Measurements from ENCODE around the gene ARPC1B.
"Not testable (repeated sequence)": the region's sequence is repeated elsewhere in the genome, so short reads cannot be mapped to it uniquely, and the experiment has no call there.

ARPC1B gene

DNA sequence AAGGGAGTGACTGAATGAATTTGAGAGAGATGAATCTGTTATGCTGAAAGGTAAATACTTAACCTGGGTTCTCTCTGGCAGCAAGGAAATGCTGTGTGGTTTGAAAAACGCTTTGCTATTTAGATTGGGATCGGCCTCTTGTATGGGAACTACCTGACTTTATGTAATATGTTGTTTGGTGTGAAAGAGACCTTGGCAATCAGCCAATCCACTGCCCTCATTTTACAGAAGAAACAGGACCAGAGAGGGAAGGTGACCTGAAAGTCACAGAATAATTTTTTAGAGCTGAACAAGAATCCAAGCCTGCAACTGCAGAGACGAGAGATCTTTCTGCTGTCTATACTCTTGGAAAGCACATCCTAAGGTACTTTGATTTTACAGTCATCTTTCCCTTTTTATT, 35.3 kb downstream of the ARPC1B start:
- no peak for DNase-seq (ENCODE audit: low spot score)

DNA sequence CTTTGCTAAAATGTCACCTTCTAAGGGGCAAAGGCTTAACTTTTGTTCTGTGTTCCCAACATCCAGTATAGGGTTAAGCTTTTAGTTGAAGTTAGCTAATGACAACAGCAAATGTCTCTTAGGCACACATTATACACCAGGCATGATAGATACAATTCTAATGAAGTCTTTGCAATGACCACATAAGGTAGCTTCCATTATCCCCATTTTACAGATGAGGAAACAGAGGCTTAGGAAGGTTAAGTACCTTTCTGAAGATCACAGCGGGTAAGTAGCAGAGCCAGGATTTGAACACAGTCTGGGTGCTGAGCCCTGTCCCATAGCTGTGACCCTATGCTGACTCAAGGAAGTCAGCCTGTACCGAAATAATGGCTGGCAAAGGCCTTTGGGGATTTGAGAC, 36.1 kb downstream of the ARPC1B start:
- no peak for DNase-seq (ENCODE audit: low spot score)

DNA sequence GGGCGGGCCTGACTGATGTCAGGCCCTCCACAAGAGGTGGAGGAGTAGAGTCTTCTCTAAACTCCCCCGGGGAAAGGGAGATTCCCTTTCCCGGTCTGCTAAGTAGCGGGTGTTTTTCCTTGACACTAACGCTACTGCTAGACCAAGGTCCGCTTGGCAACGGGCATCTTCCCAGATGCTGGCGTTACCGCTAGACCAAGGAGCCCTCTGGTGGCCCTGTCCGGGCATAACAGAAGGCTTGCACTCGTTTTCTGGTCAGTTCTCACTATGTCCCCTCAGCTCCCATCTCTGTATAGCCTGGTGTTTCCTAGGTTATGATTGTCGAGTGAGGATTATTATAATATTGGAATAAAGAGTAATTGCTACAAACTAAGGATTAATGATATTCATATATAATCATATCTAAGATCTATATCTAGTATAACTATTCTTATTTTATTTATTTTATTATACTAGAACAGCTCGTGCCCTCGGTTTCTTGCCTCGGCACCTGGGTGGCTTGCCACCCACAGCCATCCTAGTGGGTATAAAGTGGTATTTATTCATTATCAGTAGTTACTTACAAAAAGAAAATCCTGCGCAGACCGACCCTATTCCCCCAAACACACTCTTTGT, 41.1 kb downstream of the ARPC1B start:
- not testable (repeated sequence) for DNase-seq (ENCODE audit: low spot score)

DNA sequence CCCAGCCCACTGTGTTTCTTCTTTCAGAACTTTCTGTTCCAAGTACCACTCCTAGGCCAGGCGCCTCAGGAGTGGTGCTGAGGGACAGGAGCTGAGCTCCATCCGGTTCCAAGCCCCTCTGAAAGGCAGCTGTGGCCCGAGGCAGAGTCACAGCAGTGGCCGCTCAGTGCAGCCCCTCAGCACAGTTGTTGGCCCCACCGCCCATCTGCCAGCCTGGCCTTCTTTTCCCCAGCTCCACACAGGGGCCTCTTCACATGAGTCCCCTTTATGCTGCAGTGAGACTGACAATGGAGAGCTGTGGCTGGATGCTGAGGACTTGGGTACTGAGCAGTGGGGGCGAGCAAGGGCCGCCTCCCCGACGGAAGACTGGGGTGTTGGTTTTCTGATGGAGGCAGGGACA, 43.7 kb downstream of the ARPC1B start:
- no peak for DNase-seq (ENCODE audit: low spot score)

DNA sequence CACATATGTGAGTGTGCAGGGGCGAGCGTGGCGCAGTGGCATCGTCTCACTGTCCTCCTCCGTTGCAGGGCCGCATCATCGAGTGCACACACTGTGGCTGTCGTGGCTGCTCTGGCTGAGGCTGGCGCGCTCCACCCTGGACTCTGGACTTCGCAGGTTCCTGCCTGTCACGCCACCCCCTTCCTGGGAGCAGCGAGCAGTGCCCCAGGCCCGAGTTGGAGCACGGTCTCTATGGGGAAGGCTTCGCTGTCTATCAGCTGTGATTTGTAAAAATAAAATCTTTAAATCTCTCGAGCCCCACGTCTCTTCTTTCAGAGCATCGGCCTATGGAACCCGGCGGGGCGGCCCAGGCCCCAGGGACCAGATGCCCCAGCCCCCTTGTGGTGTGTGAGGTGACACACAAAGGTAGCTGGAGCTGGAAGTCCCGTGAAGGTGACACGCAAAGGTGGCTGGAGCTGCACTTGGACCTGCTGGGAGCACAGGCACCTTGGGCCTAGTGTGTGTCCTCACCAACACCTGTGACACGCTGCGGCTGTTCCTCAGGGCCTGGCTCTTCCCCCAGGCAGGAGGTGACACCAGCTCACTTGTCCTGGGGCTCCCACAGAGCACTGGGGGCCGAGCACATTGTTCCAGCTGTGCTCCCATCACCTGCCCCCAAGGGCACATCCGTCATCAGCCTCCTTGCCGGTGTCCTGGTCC, 44.9 kb downstream of the ARPC1B start:
- DNase-seq (ENCODE audit: low spot score): no peak

DNA sequence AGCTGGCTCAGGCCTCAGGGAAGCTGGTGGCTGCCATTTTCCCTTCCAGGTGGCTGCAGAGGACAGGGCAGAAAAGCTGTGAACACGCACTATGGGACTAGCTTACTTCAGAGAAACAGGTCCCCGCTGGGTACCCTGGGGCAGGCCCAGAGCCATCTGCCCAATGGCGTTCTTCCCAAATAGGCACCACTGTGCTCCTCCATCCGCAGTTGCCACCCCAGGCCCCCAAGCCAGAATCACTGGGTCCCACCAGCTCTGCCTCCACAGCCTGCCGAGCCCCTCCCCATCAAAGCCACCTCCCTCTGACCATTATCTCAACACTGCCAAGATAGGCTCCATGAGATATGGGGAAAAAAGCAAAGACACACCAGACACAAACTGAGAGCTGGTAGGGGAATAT, 45.7 kb downstream of the ARPC1B start:
- no peak for DNase-seq (ENCODE audit: low spot score)

DNA sequence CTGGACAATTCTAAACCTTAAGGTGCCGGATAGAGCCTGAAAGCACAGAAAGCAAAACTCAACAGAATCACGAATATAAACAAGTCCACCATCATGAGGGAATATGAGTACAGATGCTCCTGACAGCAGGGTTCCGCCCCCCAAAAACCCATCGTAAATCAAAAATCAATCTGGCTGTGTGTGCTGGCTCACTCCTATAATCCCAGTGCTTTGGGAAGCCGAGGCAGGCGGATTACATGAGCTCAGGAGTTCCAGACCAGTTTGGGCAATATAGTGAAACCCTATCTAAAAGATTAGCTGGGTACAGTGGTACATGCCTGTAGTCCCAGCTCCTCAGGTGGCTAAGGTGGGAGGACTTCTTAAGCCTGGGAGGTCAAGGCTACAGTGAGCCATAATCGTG, 46.5 kb downstream of the ARPC1B start:
- no peak for DNase-seq (ENCODE audit: low spot score)

DNA sequence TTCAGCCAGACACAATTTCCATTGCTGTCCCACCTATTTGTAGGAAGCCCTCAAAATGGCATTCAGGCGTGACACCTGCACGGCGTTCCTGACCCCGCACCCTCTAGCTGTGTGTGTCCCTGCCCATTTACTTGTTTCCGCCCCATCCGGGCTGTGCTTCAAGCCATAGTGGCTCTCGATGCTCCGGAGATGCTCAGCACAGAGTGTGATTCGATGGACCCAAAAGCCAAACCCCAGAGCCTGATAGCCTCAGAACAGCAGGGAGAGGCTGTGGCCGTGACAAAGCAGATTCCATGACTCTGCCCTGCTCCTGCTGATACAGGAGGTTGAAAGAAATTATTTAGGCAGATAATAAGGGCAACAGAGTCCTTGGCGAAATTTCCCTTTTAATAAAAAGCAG, 47.7 kb downstream of the ARPC1B start:
- no peak for DNase-seq (ENCODE audit: low spot score)

DNA sequence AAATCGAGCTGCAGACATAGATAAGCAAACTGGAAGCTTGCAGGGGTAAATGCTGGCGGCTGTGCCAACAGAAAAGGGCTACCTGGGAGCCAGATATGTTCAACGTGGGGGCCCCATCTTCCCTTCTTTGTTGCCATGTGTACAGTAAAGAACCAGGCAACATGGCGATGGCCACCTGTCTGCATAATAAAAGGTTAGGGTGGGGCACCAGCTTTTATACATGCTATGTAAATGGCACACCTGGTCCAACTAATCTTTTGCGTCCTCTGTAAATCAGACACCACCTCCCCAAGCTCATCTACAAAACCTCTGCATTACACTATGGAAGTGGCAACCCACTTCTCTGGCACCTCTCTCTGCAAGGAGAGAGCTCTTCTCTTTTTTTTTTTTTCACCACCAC, 48.1 kb downstream of the ARPC1B start:
- DNase-seq (ENCODE audit: low spot score): no peak

DNA sequence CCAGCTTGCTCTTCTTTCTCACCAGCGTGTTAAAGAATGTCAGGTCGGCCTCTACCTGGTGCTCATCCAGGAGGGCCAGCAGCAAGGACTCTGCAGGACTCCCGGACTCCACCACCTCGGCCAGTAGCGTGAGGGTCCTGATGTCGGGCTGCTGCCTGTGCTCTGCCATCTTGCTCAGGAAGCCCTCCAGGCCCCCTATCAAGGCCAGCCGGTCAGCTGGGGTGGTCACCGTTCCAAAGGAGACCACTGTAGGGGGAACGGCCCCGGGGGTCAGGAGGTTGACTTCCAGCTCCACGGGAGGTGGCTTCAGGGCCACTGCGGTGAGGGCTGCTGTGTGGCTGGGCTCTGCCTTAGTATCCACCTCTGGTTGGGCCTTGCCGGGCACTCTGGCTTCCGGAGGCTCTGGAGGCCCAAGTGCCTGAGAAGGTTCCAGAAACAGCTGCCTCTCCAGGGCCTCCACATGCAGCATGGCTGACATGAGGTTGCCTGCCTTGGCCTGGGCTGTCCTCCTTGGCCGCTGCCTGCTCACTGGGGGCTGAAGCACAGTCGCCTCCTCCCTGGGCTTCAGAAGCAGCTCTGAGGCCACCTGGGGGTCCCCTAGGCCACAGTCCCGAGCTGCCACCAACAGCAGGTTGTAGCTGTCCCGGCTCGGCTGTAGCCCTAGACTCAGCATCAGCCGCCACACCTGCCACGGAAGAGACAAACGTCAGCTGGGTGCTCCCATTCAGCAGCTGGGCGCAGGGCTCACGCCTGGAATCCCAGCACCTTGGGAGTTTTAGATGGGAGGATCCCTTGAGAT, 50.6 kb downstream of the ARPC1B start:
- no peak for DNase-seq (ENCODE audit: low spot score)

DNA sequence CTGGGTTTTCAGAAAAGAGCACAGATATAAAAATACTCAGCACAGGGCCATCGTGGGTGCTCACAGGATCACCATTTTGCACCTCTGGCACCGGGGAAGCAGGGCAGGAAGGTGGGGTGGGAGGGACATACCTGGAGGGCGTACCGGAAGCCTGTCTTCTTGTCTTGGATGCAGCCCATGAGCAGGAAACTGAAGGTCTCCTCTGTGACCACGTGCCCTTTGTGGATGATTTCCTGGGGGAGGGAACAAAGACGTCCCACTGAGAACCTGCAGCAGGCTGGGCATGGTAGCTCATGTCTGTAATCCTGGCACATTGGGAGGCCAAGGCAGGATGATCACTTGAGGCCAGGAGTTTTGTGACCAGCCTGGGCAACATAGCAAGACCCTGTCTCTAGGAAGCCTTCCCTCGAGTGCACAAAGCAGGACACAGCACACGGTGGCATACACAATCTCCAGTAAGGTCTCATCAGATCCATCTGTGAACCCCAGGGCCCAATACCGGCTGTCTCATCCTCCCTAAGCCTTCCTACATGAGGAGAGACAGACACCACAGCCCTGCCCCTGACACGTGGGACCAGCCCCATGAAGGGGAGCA, 54.5 kb downstream of the ARPC1B start:
- DNase-seq (ENCODE audit: low spot score): no peak

DNA sequence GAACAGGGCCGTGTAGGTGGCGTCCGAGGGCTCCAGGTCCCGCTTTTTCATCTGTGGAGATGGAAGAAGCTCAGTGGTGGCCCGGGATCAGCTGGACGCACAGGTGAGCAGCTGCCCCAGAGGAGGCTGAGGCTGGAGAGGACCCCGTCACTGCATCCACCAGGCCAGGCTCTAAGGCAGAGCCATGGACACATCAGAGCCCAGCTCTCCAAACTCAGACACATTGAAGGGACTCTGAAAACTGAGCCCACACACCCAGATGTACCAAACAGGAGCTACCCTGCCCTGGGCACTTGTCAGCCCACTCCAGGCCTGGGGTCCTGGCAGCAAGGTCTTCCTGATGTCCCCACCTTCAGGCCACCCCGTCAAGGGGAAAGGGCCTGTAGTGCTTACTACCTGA, 55.2 kb downstream of the ARPC1B start:
- DNase-seq (ENCODE audit: low spot score): no peak

DNA sequence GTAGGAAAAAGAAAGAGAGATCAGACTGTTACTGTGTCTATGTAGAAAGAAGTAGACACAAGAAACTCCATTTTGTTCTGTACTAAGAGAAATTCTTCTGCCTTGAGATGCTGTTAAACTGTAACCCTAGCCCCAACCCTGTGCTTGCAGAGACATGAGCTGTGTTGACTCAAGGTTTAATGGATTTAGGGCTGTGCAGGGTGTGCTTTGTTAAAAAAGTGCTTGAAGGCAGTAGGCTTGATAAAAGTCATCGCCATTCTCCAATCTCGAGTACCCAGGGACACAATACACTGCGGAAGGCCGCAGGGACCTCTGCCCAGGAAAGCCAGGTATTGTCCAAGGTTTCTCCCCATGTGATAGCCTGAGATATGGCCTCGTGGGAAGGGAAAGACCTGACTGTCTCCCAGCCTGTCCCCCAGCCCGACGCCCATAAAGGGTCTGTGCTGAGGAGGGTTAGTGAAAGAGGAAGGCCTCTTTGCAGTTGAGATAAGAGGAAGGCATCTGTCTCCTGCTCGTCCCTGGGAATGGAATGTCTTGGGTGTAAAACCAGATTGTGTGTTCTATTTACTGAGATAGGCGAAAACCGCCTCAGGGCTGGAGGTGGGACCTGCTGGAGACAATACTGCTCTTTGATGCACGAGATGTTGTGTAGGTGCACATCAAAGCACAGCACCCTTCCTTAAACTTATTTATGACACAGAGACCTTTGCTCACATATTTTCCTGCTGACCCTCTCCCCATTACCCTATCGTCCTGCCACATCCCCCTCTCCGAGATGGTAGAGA, 57.4 kb downstream of the ARPC1B start:
- not testable (repeated sequence) for DNase-seq (ENCODE audit: low spot score)

DNA sequence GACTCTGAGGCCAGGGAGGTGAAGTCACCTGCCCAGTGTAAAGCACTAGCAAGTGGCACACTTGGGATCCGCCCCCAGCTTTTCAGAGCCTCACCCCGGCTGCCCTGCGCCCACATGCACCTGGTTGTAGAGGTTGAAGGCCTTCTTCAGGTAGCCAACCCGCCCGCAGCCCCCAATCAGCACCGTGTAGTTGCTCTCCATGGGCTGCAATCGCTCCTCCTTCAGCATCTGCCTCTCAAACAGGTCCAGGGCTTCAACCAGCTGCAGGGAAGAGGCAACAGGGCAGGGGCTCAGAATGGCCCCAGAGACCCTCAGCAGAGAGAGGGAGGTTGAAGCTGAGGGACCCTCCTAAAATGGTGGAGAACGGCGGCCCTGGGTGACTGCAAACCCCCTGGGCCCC, 58.6 kb downstream of the ARPC1B start:
- no peak for DNase-seq (ENCODE audit: low spot score)

DNA sequence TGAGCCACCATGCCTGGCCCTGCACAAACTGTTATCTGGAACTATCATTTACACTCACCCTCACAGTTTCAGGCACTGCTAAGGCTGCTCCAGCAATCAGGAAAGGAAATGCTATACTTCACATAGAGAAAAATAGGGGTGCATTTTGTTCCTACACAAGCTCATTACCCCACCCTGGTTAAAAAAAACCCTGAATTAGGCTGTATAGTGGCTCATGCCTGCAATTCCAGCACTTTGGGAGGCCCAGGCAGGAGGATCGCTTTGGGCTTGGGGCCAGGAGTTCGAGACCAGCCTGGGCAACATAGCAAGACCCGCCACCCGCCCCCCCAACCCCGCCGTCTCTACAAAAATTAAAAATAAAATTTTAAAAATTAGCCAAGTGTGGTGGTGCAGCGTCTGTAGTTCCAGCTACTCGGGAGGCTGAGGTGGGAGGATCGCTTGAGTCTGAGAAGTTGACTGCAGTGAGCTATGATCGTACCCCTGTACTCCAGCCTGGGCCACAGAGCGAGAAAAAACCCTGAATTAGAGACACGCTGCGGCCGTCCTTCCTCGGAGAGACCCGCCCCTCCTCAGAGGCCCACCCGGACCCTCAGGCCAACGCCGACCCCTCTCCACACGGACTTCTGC, 63.5 kb downstream of the ARPC1B start:
- no peak for DNase-seq (ENCODE audit: low spot score)

DNA sequence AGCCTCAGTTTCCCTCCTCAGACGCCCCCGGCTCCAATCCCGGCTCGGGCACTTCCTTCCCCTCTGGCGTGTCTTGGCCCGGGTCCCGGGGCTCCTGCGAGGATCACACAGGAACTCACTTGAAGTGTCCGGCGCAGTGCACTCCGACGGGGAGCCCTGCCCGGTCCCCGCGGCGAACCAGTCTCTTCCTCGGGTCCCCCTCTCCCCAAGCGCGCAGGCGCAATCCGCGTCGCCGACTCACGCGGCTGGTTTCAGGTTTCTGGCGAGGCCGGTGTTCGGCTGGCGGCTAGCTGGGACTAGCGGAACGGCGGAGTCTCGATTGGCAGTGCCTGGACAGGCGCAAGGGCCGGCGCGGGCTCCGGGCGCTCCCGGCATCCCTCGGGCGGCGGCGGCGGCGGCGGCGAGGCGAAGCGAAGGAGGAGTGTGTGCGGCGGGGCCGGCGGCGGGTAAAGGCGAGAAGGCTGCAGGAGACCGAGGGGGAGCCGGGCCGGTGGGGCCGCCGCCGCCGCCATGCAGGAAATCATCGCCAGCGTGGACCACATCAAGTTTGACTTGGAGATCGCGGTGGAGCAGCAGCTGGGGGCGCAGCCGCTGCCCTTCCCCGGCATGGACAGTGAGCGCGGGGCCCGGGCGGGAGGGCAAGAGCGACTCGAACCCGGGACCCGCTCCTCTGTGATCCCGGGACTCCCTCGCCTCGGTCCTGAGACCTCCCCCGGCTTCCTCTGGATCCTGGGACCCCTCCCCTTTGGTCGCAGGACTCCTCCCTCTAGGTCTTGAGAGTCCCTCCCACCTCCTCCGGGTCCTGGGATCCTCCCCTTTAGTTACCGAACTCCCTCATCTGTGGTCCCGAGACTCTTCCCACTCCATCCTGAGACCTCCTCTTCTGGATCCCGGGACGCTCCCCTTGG, 64.3 kb downstream of the ARPC1B start, which contains the start of the genes CPSF4 and PTCD1:
Gene CPSF4 (plus strand): TSS at position 371 of the 908 bp plus-strand sequence. CDS start 140 bp downstream, at position 511.
Gene PTCD1 (minus strand): TSS at position 226 of the 908 bp plus-strand sequence. CDS start 3,556 bp downstream, outside the sequence.
- DNase-seq (ENCODE audit: low spot score): peak; percentile 96

DNA sequence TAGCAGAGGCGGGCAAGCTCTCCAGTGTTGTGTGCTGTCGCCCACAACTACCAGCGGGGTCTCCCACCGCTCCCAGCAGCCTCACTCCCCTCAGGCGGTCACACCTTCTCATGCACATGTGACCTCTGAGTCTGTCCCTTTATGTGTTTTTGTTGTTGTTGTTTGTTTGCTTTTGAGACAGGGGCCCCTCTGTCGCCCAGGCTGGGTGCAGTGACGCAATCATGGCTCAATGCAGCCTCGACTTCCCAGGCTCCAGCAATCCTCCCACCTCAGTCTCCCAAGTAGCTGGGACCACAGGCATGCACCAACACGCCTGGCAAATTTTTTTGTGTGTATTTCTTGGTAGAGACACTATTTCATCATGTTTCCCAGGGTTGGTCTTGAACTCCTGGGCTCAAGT, 65.7 kb downstream of the ARPC1B start:
- no peak for DNase-seq (ENCODE audit: low spot score)
